SK-N-SH treated with all-trans-retinoic acid at 6 μM for 48 hours (cell line): Measurements from ENCODE around the gene DIAPH3.

Source experiments
- ARNTL ChIP-seq: fragments of 450-650 bp; formaldehyde crosslinking; IDR thresholded peaks from 2 replicates; pipeline ENCODE4 v1.5.0; 2020; ENCODE audit warnings: low read depth, mild to moderate bottlenecking, moderate library complexity, borderline replicate concordance
- CSDC2 ChIP-seq: fragments of 250-450 bp; sonication (Bioruptor Pico); IDR thresholded peaks from 2 replicates; pipeline ENCODE4 v1.5.0; 2020; ENCODE audit warnings: mild to moderate bottlenecking, moderate library complexity
- ESRRG ChIP-seq: fragments of 250-450 bp; sonication (Bioruptor Pico); IDR thresholded peaks from 2 replicates; pipeline ENCODE4 v1.6.1; 2021; ENCODE audit warnings: mild to moderate bottlenecking
- RARB ChIP-seq: fragments of 250-450 bp; sonication (Bioruptor Pico); IDR thresholded peaks from 2 replicates; pipeline ENCODE4 v1.8.0; 2021; ENCODE audit warnings: mild to moderate bottlenecking, moderate library complexity
- SNAI2 ChIP-seq: fragments of 250-450 bp; sonication (Bioruptor Pico); IDR thresholded peaks from 2 replicates; pipeline ENCODE4 v1.5.0; 2020; ENCODE audit warnings: mild to moderate bottlenecking, moderate library complexity
- ZFP3 ChIP-seq: fragments of 250-450 bp; sonication (Bioruptor Pico); IDR thresholded peaks from 2 replicates; pipeline ENCODE4 v1.5.0; 2020; ENCODE audit warnings: mild to moderate bottlenecking, moderate library complexity
- ZFP30 ChIP-seq: fragments of 450-650 bp; formaldehyde crosslinking; IDR thresholded peaks from 2 replicates; pipeline ENCODE4 v1.5.0; 2022; ENCODE audit warnings: mild to moderate bottlenecking, moderate library complexity
- ZNF565 ChIP-seq: fragments of 450-650 bp; formaldehyde crosslinking; conservative IDR thresholded peaks from 2 replicates; pipeline ENCODE4 v1.5.0; 2020; ENCODE audit warnings: low read depth, mild to moderate bottlenecking, moderate library complexity
- ZNF70 ChIP-seq: fragments of 450-650 bp; formaldehyde crosslinking; IDR thresholded peaks from 2 replicates; pipeline ENCODE4 v1.5.0; 2020; ENCODE audit warnings: mild to moderate bottlenecking, moderate library complexity
- TF ChIP-seq, protein P1 (sequence below): fragments of 250-450 bp; sonication (Bioruptor Pico); IDR thresholded peaks from 2 replicates; pipeline ENCODE4 v1.5.1; 2020; ENCODE audit warnings: low read depth, mild to moderate bottlenecking, moderate library complexity
- TF ChIP-seq, protein P2 (sequence below): fragments of 250-450 bp; sonication (Bioruptor Pico); IDR thresholded peaks from 2 replicates; pipeline ENCODE4 v1.5.0; 2020; ENCODE audit warnings: mild to moderate bottlenecking, moderate library complexity
- TF ChIP-seq, protein P3 (sequence below): fragments of 250-450 bp; sonication (Bioruptor Pico); IDR thresholded peaks from 2 replicates; pipeline ENCODE4 v1.8.0; 2020; ENCODE audit warnings: mild to moderate bottlenecking, moderate library complexity, borderline replicate concordance
- TF ChIP-seq, protein P4 (sequence below): fragments of 250-450 bp; sonication (Bioruptor Pico); IDR thresholded peaks from 2 replicates; pipeline ENCODE4 v1.5.1; 2021; ENCODE audit warnings: mild to moderate bottlenecking, moderate library complexity

DNA sequence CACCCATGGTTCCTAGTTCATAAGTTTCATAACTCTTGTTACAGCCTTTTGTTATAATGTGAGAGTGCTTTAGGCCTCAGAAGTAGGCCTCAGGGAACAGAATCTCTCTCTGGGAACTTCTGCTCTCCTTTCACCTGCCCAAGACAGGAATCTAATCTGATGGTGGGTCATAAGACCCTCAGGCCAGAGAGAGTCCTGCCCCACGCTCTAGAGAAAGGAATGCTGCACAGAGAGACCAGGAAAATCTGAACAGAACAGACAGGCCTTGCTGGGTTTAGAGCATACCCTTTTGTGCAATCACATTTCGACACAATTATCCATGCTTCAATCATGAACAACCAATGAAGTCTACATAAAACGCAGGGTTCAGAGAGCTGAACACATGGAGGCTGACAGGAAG is 3.4 kb upstream of the DIAPH3 start:
- TF ChIP-seq ZFP3 (CRISPR knock-in tag) (no peak), ZFP30 (CRISPR knock-in tag) (no peak), ZNF70 (CRISPR knock-in tag) (no peak), RARB (CRISPR knock-in tag) (no peak), ARNTL (CRISPR knock-in tag) (no peak), CSDC2 (no peak), ZNF565 (CRISPR knock-in tag) (no peak), ESRRG (CRISPR knock-in tag) (no peak), SNAI2 (CRISPR knock-in tag) (no peak)
- TF ChIP-seq, protein P1, sequence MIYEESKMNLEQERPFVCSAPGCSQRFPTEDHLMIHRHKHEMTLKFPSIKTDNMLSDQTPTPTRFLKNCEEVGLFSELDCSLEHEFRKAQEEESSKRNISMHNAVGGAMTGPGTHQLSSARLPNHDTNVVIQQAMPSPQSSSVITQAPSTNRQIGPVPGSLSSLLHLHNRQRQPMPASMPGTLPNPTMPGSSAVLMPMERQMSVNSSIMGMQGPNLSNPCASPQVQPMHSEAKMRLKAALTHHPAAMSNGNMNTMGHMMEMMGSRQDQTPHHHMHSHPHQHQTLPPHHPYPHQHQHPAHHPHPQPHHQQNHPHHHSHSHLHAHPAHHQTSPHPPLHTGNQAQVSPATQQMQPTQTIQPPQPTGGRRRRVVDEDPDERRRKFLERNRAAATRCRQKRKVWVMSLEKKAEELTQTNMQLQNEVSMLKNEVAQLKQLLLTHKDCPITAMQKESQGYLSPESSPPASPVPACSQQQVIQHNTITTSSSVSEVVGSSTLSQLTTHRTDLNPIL (CRISPR knock-in tag), result no peak
- TF ChIP-seq, protein P2, sequence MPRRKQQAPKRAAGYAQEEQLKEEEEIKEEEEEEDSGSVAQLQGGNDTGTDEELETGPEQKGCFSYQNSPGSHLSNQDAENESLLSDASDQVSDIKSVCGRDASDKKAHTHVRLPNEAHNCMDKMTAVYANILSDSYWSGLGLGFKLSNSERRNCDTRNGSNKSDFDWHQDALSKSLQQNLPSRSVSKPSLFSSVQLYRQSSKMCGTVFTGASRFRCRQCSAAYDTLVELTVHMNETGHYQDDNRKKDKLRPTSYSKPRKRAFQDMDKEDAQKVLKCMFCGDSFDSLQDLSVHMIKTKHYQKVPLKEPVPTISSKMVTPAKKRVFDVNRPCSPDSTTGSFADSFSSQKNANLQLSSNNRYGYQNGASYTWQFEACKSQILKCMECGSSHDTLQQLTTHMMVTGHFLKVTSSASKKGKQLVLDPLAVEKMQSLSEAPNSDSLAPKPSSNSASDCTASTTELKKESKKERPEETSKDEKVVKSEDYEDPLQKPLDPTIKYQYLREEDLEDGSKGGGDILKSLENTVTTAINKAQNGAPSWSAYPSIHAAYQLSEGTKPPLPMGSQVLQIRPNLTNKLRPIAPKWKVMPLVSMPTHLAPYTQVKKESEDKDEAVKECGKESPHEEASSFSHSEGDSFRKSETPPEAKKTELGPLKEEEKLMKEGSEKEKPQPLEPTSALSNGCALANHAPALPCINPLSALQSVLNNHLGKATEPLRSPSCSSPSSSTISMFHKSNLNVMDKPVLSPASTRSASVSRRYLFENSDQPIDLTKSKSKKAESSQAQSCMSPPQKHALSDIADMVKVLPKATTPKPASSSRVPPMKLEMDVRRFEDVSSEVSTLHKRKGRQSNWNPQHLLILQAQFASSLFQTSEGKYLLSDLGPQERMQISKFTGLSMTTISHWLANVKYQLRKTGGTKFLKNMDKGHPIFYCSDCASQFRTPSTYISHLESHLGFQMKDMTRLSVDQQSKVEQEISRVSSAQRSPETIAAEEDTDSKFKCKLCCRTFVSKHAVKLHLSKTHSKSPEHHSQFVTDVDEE, result no peak
- TF ChIP-seq, protein P3, sequence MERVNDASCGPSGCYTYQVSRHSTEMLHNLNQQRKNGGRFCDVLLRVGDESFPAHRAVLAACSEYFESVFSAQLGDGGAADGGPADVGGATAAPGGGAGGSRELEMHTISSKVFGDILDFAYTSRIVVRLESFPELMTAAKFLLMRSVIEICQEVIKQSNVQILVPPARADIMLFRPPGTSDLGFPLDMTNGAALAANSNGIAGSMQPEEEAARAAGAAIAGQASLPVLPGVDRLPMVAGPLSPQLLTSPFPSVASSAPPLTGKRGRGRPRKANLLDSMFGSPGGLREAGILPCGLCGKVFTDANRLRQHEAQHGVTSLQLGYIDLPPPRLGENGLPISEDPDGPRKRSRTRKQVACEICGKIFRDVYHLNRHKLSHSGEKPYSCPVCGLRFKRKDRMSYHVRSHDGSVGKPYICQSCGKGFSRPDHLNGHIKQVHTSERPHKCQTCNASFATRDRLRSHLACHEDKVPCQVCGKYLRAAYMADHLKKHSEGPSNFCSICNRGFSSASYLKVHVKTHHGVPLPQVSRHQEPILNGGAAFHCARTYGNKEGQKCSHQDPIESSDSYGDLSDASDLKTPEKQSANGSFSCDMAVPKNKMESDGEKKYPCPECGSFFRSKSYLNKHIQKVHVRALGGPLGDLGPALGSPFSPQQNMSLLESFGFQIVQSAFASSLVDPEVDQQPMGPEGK, result no peak
- TF ChIP-seq, protein P4, sequence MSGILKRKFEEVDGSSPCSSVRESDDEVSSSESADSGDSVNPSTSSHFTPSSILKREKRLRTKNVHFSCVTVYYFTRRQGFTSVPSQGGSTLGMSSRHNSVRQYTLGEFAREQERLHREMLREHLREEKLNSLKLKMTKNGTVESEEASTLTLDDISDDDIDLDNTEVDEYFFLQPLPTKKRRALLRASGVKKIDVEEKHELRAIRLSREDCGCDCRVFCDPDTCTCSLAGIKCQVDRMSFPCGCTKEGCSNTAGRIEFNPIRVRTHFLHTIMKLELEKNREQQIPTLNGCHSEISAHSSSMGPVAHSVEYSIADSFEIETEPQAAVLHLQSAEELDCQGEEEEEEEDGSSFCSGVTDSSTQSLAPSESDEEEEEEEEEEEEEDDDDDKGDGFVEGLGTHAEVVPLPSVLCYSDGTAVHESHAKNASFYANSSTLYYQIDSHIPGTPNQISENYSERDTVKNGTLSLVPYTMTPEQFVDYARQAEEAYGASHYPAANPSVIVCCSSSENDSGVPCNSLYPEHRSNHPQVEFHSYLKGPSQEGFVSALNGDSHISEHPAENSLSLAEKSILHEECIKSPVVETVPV (CRISPR knock-in tag), result no peak
